ENCODE results near the gene TERT. TPM values are rescaled to one million over a fixed set of nuclear protein-coding genes. Genes with fewer than 3 reads are reported as not detected.
A peak's percentile ranks its signal among the peaks of the same experiment; 100 is the strongest.

TERT gene
- total and polyA plus RNA-seq, 2 donors, result 1.9 to 3.4 TPM

DNA sequence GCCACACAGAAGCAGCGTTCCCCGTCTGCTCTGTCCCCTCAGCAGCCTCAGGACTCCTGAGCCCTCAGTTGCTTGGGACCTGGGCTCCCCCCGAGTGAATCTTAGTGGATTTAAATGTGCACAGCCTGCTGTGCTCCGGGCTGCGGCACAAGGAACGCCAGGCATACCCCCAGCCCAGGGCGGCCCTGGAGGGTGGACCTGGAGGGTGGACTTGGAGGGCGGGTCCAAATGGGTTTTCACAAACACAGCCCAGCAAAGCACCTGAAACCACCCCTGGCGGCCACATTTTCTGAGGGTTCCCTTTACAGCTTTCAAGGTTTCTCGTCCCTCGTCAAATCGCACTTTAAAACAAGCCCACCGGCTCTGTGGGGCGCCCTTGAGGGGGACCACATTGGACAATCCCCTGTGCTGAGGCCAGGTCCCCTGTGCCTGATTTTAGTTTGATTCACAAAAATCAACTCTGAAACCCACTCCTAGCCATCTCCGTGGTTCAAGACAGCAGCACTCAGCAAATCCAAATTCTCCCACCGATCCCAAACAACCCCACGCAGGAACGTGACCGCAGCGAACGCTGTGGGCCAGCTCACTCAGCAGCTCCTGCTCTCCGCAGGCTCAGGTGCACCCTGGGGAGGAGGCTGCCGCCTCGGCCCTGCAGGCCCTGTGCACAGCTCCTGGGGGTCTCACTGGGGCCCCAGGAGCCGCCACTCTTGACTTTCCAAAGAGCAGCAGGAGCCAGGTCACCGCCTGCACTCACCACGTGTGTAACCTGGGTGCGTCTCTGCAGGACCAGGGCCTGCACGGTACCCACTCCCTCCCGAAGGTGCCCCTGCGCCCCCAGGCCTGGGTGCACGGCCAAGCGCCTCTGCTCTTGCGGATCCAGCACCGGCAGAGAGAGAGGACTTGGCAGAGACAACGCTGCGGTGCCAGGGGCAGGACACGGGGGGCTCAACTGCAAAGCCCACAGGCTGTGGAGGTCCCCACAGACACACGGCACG is 29.1 kb downstream of the TERT start:
- H3K27me3 ChIP-seq (ENCODE audit: control insufficient read depth in 2 of 2, insufficient read depth in 1 of 2, low read length in 1 of 2), result no peaks in the 10 kb centered on the region
- no peak for DNase-seq (ENCODE audit: low read depth in 6 of 9, low spot score in 9 of 9)
- H3K27ac ChIP-seq (ENCODE audit: low read depth in 1 of 2, low read length in 1 of 2), result no peak overlapping the region
- 98% methylated on average over 40 of the region's 40 CpGs for WGBS
- peaks cover 10 to 41% of the 10 kb centered on the region in 2 donors for H3K9me3 ChIP-seq (ENCODE audit: control insufficient read depth in 2 of 2, insufficient read depth in 1 of 2, low read length in 1 of 2)
- H3K36me3 ChIP-seq (ENCODE audit: control insufficient read depth in 2 of 2, insufficient read depth in 2 of 2, low read length in 1 of 2), result peaks cover 43 to 45% of the 10 kb centered on the region in 2 donors
- no peak overlapping the region for H3K4me3 ChIP-seq (ENCODE audit: low read length in 2 of 2)
- H3K4me1 ChIP-seq (ENCODE audit: control insufficient read depth in 2 of 2, insufficient read depth in 2 of 2, low read length in 2 of 2), result peaks cover 0 to 4% of the 10 kb centered on the region in 2 donors

DNA sequence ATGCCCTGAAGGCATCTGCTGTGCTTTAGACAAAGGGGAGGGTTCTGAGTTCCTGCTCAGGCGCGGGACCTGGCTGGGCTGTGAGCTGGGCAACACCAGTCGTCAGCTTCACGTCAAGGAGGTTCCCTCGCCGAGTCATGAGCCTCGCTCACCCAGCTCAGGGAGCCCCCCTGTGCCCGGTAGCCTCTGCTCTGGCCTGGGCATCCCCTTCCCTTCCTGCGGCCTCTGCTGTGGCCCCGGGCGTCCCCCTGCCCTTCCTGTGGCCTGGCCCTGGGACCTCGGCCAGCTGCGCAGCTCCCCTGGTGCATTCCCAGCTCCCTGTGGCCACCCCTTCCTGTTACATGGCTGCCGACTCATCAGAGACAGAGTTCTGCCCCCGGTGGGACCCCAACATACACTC is 29.8 kb downstream of the TERT start:
- Histone ChIP-seq H3K36me3 (ENCODE audit: control insufficient read depth in 2 of 2, insufficient read depth in 2 of 2, low read length in 1 of 2) (peaks cover 43 to 45% of the 10 kb centered on the region in 2 donors), H3K9me3 (ENCODE audit: control insufficient read depth in 2 of 2, insufficient read depth in 1 of 2, low read length in 1 of 2) (peaks cover 10 to 47% of the 10 kb centered on the region in 2 donors), H3K4me1 (ENCODE audit: control insufficient read depth in 2 of 2, insufficient read depth in 2 of 2, low read length in 2 of 2) (peaks cover 0 to 4% of the 10 kb centered on the region in 2 donors), H3K27ac (ENCODE audit: low read depth in 1 of 2, low read length in 1 of 2) (no peak overlapping the region), H3K27me3 (ENCODE audit: control insufficient read depth in 2 of 2, insufficient read depth in 1 of 2, low read length in 1 of 2) (no peaks in the 10 kb centered on the region), H3K4me3 (ENCODE audit: low read length in 2 of 2) (no peak overlapping the region)
- DNase-seq (ENCODE audit: low read depth in 6 of 9, low spot score in 9 of 9), result no peak
- WGBS, result 95% methylated on average over 15 of the region's 15 CpGs

DNA sequence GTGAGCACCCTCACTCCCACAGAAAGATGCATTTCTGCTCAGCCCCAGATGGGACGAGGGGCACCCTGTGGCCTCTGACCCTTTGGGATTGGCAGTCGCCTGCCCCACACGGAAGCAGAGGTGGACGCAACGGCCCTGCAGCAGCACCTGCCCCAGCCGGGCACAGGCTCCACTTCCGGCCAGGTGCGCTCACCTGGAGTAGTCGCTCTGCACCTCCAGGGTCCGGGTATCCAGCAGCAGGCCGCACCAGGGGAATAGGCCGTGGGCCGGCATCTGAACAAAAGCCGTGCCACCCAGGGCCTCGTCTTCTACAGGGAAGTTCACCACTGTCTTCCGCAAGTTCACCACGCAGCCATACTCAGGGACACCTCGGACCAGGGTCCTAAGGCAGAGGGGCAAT is 30.7 kb downstream of the TERT start:
- H3K36me3 ChIP-seq (ENCODE audit: control insufficient read depth in 2 of 2, insufficient read depth in 2 of 2, low read length in 1 of 2), result peaks cover 43 to 45% of the 10 kb centered on the region in 2 donors
- H3K9me3 ChIP-seq (ENCODE audit: control insufficient read depth in 2 of 2, insufficient read depth in 1 of 2, low read length in 1 of 2), result peaks cover 10 to 49% of the 10 kb centered on the region in 2 donors
- no peak for DNase-seq (ENCODE audit: low read depth in 6 of 9, low spot score in 9 of 9)
- 98% methylated on average over 18 of the region's 18 CpGs for WGBS
- no peak overlapping the region for H3K27ac ChIP-seq (ENCODE audit: low read depth in 1 of 2, low read length in 1 of 2)
- H3K4me3 ChIP-seq (ENCODE audit: low read length in 2 of 2), result no peak overlapping the region
- H3K4me1 ChIP-seq (ENCODE audit: control insufficient read depth in 2 of 2, insufficient read depth in 2 of 2, low read length in 2 of 2), result peaks cover 0 to 4% of the 10 kb centered on the region in 2 donors
- no peaks in the 10 kb centered on the region for H3K27me3 ChIP-seq (ENCODE audit: control insufficient read depth in 2 of 2, insufficient read depth in 1 of 2, low read length in 1 of 2)

DNA sequence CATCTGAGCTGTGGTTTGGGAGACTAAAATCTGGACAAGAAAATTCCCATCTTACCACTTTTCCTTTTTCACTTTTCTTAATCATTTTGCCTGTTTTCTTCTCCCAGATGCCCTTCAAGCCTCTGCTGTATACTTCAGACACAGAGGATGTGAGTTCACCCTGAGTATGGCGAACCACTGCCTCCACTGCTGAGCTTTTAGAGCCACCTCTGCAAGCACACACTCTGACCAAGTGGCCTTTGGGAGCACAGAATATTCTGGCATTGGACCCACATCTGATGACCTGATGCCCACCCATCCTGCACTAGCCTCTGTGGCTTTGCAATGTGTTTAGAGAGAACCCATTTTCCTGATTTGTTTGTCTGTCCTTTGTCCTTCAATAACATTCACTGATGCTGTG is 32.5 kb downstream of the TERT start:
- WGBS, result 98% methylated on average over 1 of the region's 1 CpG
- H3K27ac ChIP-seq (ENCODE audit: low read depth in 1 of 2, low read length in 1 of 2), result no peak overlapping the region
- DNase-seq (ENCODE audit: low read depth in 6 of 9, low spot score in 9 of 9), result peak in 1 of 9 donors; percentile 35
- H3K4me3 ChIP-seq (ENCODE audit: low read length in 2 of 2), result no peak overlapping the region
- H3K27me3 ChIP-seq (ENCODE audit: control insufficient read depth in 2 of 2, insufficient read depth in 1 of 2, low read length in 1 of 2), result no peaks in the 10 kb centered on the region
- peaks cover 37 to 38% of the 10 kb centered on the region in 2 donors for H3K36me3 ChIP-seq (ENCODE audit: control insufficient read depth in 2 of 2, insufficient read depth in 2 of 2, low read length in 1 of 2)
- H3K4me1 ChIP-seq (ENCODE audit: control insufficient read depth in 2 of 2, insufficient read depth in 2 of 2, low read length in 2 of 2), result peaks cover 0 to 2% of the 10 kb centered on the region in 2 donors
- peaks cover 10 to 49% of the 10 kb centered on the region in 2 donors for H3K9me3 ChIP-seq (ENCODE audit: control insufficient read depth in 2 of 2, insufficient read depth in 1 of 2, low read length in 1 of 2)

DNA sequence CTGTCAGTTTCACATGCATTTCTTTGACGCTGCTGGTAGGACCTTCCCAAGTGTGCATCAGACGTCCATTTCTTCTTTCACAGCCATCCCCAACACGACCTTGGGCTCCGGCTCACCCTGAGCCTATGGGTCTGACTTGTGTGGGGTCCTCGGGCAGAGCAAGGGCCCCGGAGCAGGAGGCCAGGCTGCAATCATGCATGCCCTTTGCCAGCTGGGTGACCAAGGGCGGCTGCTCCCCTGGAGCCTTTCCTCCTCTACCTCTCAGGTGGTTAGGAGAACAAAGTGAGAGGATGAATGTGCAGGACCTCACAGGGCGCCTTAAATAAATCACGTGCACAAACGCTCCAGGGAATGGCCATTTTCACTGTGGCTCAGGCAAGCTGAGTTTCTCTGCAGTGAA is 33.2 kb downstream of the TERT start:
- Histone ChIP-seq H3K27me3 (ENCODE audit: control insufficient read depth in 2 of 2, insufficient read depth in 1 of 2, low read length in 1 of 2) (no peaks in the 10 kb centered on the region), H3K36me3 (ENCODE audit: control insufficient read depth in 2 of 2, insufficient read depth in 2 of 2, low read length in 1 of 2) (peaks cover 33 to 38% of the 10 kb centered on the region in 2 donors), H3K4me3 (ENCODE audit: low read length in 2 of 2) (no peak overlapping the region), H3K27ac (ENCODE audit: low read depth in 1 of 2, low read length in 1 of 2) (no peak overlapping the region), H3K4me1 (ENCODE audit: control insufficient read depth in 2 of 2, insufficient read depth in 2 of 2, low read length in 2 of 2) (peaks cover 0 to 3% of the 10 kb centered on the region in 2 donors), H3K9me3 (ENCODE audit: control insufficient read depth in 2 of 2, insufficient read depth in 1 of 2, low read length in 1 of 2) (peaks cover 10 to 49% of the 10 kb centered on the region in 2 donors)
- WGBS, result 98% methylated on average over 10 of the region's 10 CpGs
- DNase-seq (ENCODE audit: low read depth in 6 of 9, low spot score in 9 of 9), result no peak

DNA sequence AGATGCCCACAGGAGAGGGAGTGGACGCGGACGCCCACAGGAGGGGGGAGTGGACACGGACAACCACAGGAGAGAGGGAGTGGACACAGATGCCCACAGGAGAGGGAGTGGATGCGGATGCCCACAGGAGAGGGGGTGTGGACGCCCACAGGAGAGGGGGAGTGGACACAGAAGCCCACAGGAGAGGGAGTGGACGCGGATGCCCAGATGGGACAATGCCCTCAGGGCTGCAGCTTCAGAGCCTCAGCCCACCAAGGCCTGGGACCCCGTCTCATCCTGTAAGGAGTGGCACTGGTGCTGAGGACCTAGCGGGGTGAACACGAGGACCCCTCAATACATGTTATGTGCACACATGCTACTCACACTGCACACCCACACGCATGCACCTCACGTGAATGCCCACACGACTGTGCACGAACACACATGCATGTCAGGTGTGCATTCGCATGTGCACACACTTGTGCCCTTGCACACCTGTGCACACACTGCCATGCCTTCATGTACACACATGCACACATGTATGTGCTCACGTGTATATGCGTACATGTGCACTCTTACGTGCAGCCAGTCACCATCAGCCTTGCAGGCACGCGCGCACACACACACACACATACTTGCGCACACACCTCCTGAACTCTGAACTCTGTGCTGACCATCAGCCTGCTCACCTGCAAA is 34.9 kb downstream of the TERT start:
- WGBS, result 98% methylated on average over 23 of the region's 23 CpGs
- no peak overlapping the region for H3K4me3 ChIP-seq (ENCODE audit: low read length in 2 of 2)
- H3K27me3 ChIP-seq (ENCODE audit: control insufficient read depth in 2 of 2, insufficient read depth in 1 of 2, low read length in 1 of 2), result no peaks in the 10 kb centered on the region
- no peak overlapping the region for H3K27ac ChIP-seq (ENCODE audit: low read depth in 1 of 2, low read length in 1 of 2)
- peaks cover 9 to 45% of the 10 kb centered on the region in 2 donors for H3K9me3 ChIP-seq (ENCODE audit: control insufficient read depth in 2 of 2, insufficient read depth in 1 of 2, low read length in 1 of 2)
- peaks cover 7 to 15% of the 10 kb centered on the region in 2 donors for H3K4me1 ChIP-seq (ENCODE audit: control insufficient read depth in 2 of 2, insufficient read depth in 2 of 2, low read length in 2 of 2)
- no peak for DNase-seq (ENCODE audit: low read depth in 6 of 9, low spot score in 9 of 9)
- peaks cover 23 to 25% of the 10 kb centered on the region in 2 donors for H3K36me3 ChIP-seq (ENCODE audit: control insufficient read depth in 2 of 2, insufficient read depth in 2 of 2, low read length in 1 of 2)

DNA sequence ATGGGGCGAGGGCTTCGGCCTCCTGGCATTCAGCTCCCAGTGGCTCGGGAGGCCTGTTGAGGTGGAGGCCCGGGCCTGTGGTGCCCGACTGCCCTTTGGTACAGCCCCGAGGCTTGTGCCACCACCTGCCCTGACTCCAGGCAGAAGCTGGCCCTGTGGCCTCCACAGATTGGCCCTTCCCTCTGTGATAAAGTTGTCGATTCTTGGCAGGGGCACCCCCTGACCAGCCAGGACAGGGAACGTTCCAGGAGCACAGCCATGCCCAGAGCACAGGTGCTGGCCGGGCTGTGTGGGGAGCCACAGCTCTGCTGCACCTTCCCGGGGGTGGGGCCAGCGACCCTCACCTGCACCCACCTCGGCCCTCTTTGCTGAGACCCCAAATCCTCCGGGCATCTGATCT is 37.0 kb downstream of the TERT start:
- WGBS, result 97% methylated on average over 13 of the region's 13 CpGs
- H3K27me3 ChIP-seq (ENCODE audit: control insufficient read depth in 2 of 2, insufficient read depth in 1 of 2, low read length in 1 of 2), result no peaks in the 10 kb centered on the region
- no peak overlapping the region for H3K4me3 ChIP-seq (ENCODE audit: low read length in 2 of 2)
- no peak overlapping the region for H3K27ac ChIP-seq (ENCODE audit: low read depth in 1 of 2, low read length in 1 of 2)
- H3K36me3 ChIP-seq (ENCODE audit: control insufficient read depth in 2 of 2, insufficient read depth in 2 of 2, low read length in 1 of 2), result peaks cover 10 to 13% of the 10 kb centered on the region in 2 donors
- H3K9me3 ChIP-seq (ENCODE audit: control insufficient read depth in 2 of 2, insufficient read depth in 1 of 2, low read length in 1 of 2), result peaks cover 5 to 24% of the 10 kb centered on the region in 2 donors
- DNase-seq (ENCODE audit: low read depth in 6 of 9, low spot score in 9 of 9), result no peak
- H3K4me1 ChIP-seq (ENCODE audit: control insufficient read depth in 2 of 2, insufficient read depth in 2 of 2, low read length in 2 of 2), result peaks cover 11 to 24% of the 10 kb centered on the region in 2 donors

DNA sequence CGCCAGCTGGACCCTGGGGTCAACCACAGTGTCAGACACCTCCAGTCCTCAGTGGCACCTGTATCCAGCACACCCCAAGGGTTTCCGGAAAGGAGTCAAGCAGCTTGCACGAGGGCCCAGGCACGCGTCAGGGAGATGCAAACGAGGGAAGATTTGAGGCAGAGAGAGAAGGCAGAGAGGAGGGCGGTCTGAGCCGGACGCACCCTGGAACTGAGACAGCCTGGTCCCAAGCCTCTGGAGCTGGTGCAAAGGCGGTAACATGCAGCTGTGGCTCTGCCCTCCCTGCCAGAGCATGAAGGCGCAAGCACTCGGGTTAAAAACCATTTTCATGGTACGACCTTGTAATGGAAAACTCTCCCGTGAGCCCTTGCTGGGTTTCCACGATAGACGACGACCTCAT is 37.5 kb downstream of the TERT start:
- DNase-seq (ENCODE audit: low read depth in 6 of 9, low spot score in 9 of 9), result no peak
- H3K27ac ChIP-seq (ENCODE audit: low read depth in 1 of 2, low read length in 1 of 2), result no peak overlapping the region
- H3K36me3 ChIP-seq (ENCODE audit: control insufficient read depth in 2 of 2, insufficient read depth in 2 of 2, low read length in 1 of 2), result peaks cover 8 to 9% of the 10 kb centered on the region in 2 donors
- no peaks in the 10 kb centered on the region for H3K27me3 ChIP-seq (ENCODE audit: control insufficient read depth in 2 of 2, insufficient read depth in 1 of 2, low read length in 1 of 2)
- H3K9me3 ChIP-seq (ENCODE audit: control insufficient read depth in 2 of 2, insufficient read depth in 1 of 2, low read length in 1 of 2), result peaks cover 4 to 19% of the 10 kb centered on the region in 2 donors
- peaks cover 11 to 24% of the 10 kb centered on the region in 2 donors for H3K4me1 ChIP-seq (ENCODE audit: control insufficient read depth in 2 of 2, insufficient read depth in 2 of 2, low read length in 2 of 2)
- H3K4me3 ChIP-seq (ENCODE audit: low read length in 2 of 2), result no peak overlapping the region
- WGBS, result 95% methylated on average over 17 of the region's 17 CpGs

DNA sequence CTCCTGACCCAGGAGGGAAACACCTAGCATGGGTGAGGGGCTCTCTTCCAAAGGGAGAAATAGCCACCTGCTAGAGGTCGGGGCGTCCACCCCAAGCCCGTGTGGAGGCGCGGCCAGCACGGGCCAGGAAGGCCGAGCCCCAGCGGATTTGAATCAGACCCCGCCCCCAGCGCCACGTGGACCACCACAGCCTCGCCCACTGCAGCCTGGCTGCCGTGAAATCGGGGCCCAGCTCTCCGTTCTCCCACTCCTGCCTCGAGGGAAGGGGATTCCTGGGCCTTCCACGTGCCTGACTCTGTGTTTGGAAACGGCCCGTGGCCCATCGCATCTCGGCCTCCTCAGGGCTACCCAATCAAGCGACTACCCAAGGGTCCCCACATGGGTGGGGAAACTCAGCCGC is 38.1 kb downstream of the TERT start:
- H3K4me3 ChIP-seq (ENCODE audit: low read length in 2 of 2), result no peak overlapping the region
- 95% methylated on average over 23 of the region's 23 CpGs for WGBS
- peaks cover 3 to 8% of the 10 kb centered on the region in 2 donors for H3K36me3 ChIP-seq (ENCODE audit: control insufficient read depth in 2 of 2, insufficient read depth in 2 of 2, low read length in 1 of 2)
- no peak overlapping the region for H3K27ac ChIP-seq (ENCODE audit: low read depth in 1 of 2, low read length in 1 of 2)
- H3K4me1 ChIP-seq (ENCODE audit: control insufficient read depth in 2 of 2, insufficient read depth in 2 of 2, low read length in 2 of 2), result peaks cover 11 to 26% of the 10 kb centered on the region in 2 donors
- H3K27me3 ChIP-seq (ENCODE audit: control insufficient read depth in 2 of 2, insufficient read depth in 1 of 2, low read length in 1 of 2), result no peaks in the 10 kb centered on the region
- peaks cover 3 to 16% of the 10 kb centered on the region in 2 donors for H3K9me3 ChIP-seq (ENCODE audit: control insufficient read depth in 2 of 2, insufficient read depth in 1 of 2, low read length in 1 of 2)
- DNase-seq (ENCODE audit: low read depth in 6 of 9, low spot score in 9 of 9), result no peak

All from thymus (tissue), 11 donors.